KG1 (cell line): ENCODE data around the gene METTL1.

Source experiments
- DNase-seq: peaks from one replicate; lab custom pipeline; 2025; lab: John Stamatoyannopoulos, UW

METTL1 gene

GRCh38 chr12:57767305-57767698 is 4.6 kb downstream of the METTL1 start:
- no peak for DNase-seq

DNA sequence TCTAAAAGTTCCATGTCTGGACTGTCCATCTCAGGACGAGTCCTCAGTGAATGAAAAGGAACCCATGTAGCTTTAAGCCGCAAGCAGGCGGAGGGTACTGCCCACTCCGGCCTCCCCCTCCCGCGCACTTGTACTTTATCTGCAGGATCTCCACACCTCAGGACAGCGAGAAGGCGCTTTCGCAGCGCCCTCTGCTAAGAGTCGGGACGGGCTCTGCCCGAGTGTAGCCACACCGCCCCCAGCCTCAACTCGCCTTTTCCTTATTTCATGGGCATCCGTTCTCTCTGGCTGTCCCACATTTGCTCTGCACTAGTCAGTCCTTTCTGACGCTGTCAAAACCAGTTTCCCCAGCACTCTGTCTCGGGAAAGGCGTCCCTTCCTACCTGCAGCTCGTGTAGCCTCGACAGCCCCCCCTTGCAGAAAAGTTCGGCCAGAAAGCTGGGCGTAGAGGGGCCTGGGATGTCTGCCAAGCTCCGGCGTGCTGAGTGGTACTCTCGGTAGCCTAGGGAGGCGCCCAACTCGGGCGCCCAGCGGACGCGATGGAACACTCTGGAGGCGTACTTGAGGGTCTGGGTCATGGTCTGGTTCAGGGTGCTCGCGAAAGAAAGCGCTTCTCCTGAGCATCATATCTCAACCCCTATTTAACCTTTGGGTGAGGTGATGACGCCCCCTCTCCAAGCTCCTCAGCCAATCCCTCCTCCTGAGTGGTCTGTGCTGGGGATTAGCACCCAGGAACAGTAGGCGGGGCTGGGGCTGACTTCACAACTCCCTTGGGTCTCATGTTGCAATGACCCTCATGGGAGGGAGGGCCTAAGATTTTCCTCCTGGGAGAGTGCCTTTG is 5.2 kb downstream of the METTL1 start, which contains the start of gene CYP27B1:
CYP27B1 (minus strand) TSS at position 615 of the 841 bp plus-strand sequence; CDS start at position 578, 37 bp downstream.
- no peak for DNase-seq

DNA sequence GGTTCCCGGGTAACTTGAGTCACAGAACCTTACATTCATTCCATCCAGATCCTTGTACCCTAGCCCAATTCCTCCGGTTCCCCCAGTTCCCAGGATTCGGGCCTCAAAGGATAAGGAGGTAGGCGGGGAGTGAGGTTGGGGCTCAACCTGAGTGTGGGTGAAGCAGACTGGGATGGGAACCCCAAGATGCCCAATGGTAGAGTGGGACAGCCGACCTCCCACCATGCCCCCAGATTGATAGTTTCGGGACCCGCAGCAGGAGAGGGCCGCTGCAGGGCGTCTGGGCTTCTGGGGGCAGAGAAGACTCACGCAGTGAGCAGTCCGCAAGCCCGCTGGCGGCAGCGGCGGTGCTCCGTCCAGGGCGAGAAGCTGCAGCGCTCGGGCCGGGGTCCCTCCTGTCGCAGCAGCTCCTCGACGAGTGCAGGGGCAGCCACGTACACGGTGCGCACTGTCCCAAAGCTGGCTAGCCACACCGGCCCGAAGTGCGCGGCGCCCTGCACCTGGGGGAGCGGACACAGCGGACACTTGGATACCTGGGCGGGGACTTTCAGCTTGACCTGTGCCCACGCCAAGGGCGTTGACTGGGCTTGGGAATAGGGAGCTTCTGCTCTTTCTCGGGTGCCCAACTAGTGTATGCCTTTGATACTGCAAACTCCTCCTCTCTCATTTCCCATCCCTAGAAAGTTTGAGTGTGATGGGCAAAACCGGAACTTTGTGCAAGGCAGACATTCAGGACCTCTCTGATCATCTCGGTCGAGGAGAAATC is 6.0 kb downstream of the METTL1 start:
- DNase-seq = no peak

GRCh38 chr12:57765003-57765697 is 6.8 kb downstream of the METTL1 start:
- DNase-seq = no peak

GRCh38 chr12:57764662-57765002 is 7.3 kb downstream of the METTL1 start:
- no peak for DNase-seq

- no peak for DNase-seq
Observed at GRCh38 chr12:57763881-57764661, 7.8 kb downstream of the METTL1 start.

GRCh38 chr12:57762463-57762862 is 9.4 kb downstream of the METTL1 start:
- DNase-seq = no peak

- DNase-seq = no peak
Observed at GRCh38 chr12:57761391-57761998, 10.4 kb downstream of the METTL1 start.

DNA sequence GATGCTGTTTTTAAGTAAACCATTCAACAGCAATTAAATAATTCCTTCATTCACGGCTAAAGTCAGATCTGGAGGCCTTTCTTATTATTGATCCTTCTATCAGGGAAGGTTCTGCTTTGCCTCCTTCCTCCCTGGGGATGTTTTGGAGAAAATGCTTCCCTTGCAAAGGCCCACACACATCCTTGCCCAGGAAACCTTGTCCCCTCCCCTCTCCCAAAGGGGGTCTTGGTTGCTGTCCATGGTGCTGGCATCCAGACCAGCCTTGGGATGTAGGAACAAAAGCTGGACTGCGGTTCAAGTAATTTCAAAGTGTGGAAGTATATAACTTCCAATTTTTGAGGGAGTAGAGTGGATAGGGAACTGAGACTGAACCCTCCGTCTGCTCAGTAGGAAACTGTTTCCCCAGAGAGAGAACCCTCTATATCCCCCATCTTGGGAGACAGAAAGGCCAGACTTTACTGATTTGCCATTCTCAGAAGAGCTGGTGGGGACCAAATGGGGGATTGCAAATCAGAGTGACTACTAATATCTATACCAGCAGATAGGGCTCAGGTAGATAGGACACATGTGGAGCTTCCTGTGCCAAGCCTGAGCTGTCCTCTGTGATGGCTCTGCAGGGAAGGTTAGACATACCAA is 11.4 kb downstream of the METTL1 start:
- DNase-seq = no peak

DNA sequence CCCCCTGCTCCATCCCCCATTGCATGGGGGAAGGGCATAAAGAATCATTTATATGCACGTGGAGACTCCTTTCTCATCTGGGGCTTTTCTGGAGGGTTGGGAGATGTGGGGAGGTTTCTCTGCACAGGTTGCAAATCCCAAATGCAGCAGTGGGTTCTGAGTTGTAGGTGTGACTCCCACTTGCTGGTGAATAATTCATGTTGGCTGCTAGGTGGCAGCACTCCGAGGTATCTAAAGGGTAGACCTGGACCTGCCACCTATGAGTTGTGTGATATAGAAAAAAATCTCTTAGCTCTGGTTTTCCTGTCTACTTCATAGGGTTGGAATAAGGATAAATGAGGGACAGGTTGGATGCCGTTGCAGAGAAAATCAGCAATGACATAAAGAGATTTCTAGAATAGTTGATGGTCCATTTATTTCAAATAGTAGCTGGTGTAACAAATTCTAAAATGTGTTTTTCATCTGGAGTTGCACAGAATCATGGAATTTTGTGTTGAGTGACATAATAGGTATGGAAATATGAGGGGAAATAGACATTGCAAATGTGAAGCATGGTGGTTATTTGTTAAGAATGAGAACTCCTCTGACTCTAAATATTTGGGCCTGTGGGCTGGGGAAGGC is 12.4 kb downstream of the METTL1 start:
- DNase-seq = no peak

DNA sequence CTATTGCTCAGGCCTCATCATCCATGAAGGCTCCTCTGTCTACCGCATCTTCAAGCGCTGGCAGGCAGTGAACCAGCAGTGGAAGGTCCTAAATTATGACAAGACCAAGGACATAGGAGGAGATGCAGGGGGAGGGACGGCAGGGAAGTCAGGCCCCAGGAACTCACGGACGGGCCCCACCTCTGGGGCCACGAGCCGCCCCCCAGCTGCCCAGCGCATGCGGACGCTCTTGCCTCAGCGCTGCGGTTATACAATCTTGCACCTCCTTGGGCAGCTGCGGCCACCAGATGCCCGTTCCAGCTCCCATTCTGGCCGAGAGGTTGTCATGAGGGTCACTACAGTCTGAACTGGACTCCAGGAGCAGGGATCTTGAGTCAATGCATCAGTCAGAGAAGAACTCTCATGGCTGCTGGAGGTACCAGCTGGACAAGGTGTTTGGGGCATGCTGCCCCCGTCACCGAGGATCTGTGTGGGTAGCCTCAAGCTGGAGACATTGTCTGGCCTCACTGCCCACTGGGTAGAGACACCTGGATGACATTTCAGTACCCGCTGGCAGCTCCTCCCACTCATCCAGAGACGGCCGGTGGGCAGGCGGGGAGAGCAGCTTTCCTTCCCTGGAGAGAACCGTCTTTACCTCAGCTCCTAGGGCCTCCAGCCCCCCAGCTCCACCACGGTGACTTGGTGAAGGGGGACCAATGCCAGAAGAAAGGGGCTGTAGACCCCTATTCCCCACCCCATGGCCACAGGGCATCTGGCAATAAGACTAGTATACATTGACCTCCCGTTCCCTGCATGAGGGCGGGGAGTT is 13.1 kb downstream of the METTL1 start:
- DNase-seq = no peak

DNA sequence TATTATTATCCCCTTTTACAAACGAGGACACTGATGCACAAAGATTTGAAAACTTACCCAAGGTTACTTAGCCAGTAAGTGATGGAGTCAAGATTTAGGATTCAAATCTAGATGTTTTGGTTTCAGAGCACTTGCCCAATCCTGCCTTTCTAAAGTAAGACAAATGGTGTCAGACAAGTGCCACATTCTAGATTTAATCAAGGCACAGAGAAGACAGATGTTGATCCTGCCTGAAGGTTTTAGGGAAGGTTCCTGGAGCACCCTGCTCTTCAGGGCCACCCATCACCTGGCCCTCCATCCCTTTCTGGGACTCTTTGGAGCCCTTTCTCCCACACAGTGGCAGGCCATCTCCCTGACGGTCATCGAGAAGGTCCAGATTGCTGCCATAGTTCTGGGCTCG is 14.1 kb downstream of the METTL1 start:
- DNase-seq = no peak

DNA sequence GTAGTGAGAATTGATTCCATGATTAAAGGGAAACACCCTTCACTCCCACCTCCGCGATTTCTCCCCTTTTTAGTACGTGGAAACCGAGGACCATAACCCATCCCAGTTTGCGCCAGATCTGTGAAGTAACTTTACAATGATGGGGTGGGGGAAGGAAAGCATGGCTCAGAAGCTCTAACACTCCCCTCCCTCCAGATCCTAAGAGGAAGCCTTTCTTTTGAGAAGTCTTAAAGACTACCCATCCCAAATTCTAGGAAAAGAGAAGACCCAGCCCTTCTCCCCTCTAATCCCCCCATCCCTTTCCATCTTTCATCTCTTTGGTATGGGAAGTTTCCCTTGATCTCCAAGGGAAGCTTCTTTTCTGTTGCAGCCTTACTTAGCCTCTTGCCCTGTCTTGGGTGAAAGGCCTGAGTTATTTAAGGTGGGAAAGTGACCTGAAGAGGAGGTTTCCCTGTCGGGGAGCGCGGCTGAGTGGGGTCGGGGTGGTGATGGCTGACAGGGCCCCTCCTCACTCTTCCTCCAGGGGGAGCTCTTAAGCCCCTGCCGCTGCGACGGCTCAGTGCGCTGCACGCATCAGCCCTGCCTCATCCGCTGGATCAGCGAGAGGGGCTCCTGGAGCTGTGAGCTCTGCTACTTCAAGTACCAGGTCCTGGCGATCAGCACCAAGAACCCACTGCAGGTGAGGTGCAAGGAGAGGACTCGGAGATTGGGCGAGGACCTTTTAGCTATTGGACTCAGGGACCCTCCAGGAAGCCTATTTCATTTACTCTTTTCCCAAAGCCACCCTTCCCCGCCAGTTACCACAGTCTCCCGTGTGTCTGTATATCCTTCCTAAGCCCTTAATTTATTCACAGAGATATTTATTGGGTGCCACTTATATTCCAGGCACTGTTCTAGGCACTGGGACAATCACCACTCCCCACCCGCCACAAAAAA is 15.2 kb downstream of the METTL1 start:
- DNase-seq = no peak

GRCh38 chr12:57755454-57756372 is 16.2 kb downstream of the METTL1 start:
- no peak for DNase-seq

DNA sequence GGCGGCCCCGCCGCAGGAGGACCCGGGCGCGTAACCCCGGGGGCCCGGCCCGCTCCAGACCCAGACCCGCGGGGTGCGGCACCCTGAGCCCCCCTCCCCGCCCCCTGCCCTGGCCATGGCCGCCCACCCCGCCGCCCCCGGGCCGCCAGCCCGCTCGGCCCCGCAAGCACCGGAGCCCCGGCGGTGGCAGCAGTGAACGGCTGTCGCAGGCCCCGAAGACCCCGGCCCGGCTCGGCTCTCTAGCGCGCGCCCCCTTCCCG is 16.8 kb downstream of the METTL1 start:
- no peak for DNase-seq

DNA sequence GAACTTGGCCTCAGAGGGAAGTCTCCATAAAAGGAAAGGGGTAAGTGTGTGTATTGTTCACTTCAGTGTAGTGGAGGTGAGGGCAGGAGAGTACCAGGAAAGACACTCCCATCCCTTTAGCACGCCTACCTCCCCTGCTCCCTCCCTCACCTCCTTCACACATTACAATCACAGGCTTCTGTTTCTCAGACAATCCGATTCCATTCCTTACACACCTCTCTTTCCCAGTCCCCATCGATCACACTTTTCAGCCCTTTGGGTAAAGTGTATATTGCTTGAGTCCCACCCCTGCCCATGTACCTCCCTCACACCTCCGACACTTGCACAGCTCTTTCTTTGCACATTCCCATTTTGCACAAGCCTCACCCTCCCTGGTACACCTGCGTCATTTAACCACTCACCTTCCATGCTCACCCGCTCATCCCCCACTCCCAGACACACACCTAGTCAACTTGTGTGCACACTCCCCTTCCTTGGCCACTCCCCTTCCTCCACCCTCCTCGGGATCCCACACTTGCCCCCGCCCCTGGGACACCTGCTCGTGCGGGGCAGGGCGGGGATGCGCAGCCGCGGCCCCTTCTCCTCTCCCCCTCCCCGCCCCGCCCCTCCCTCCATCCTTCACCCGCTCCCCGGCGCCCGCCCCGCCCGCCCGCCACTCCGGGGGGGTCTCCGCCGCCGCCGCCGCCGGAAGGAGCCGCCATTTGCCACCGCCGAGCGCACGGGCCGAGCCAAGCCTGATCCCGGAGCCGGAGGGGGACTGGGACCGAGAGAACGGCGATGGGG is 17.3 kb downstream of the METTL1 start, which contains the start of gene MARCHF9:
MARCHF9 (plus strand) TSS at position 693 of the 783 bp plus-strand sequence. CDS start 426 bp downstream, outside the sequence.
- DNase-seq = no peak
